Measurements from ENCODE around the gene COA8. TPM values are rescaled to one million over a fixed set of nuclear protein-coding genes. Genes with fewer than 3 reads are reported as not detected.

The COA8 gene
- total RNA-seq, 1 donor from 2014 or later = 17.2 TPM

- Histone ChIP-seq H3K4me3 (peak overlapping the region; percentile 3 to 9), H3K4me1 (peaks cover 77% of the 10 kb centered on the region), H3K27ac (peak overlapping the region; percentile 88), H3K27me3 (no peaks in the 10 kb centered on the region), H3K9me3 (no peaks in the 10 kb centered on the region), H3K36me3 (no peaks in the 10 kb centered on the region)
- peak in 1 of 2 donors; percentile 41 for TF ChIP-seq POLR2AphosphoS5 (IDR thresholded peaks at IDR 0.05; ENCODE audit: insufficient read depth in 1 of 2, low read depth in 1 of 2)
- TF ChIP-seq POLR2A (IDR thresholded peaks at IDR 0.05) = no peak
- DNase-seq (ENCODE audit: extremely low spot score in 2 of 2) = no peak
- intact Hi-C loops (cut with DNase I) = no loop called here
Observed at GRCh38 chr14:103542605-103543088, 20.1 kb upstream of the COA8 start.

- intact Hi-C loops (cut with DNase I) = no loop called here
- Histone ChIP-seq H3K36me3 (no peaks in the 10 kb centered on the region), H3K9me3 (no peaks in the 10 kb centered on the region), H3K4me1 (peaks cover 73% of the 10 kb centered on the region), H3K27me3 (no peaks in the 10 kb centered on the region), H3K27ac (peak overlapping the region; percentile 88), H3K4me3 (peak overlapping the region in 1 of 2 donors; percentile 9)
- TF ChIP-seq CTCF (IDR thresholded peaks at IDR 0.05) (no peak), POLR2AphosphoS5 (IDR thresholded peaks at IDR 0.05; ENCODE audit: insufficient read depth in 1 of 2, low read depth in 1 of 2) (no peak), POLR2A (IDR thresholded peaks at IDR 0.05) (no peak)
- no peak for DNase-seq (ENCODE audit: extremely low spot score in 2 of 2)
Observed at GRCh38 chr14:103543140-103543539, 19.6 kb upstream of the COA8 start.

GRCh38 chr14:103543721-103544387 lies 18.9 kb upstream of the COA8 start:
- DNase-seq (ENCODE audit: extremely low spot score in 2 of 2) = no peak
- Histone ChIP-seq H3K9me3 (no peaks in the 10 kb centered on the region), H3K27me3 (no peaks in the 10 kb centered on the region), H3K36me3 (no peaks in the 10 kb centered on the region), H3K27ac (peak overlapping the region; percentile 88), H3K4me1 (peaks cover 67% of the 10 kb centered on the region), H3K4me3 (peak overlapping the region in 1 of 2 donors; percentile 1)
- intact Hi-C loops (cut with DNase I) = no loop called here
- no peak for TF ChIP-seq CTCF (IDR thresholded peaks at IDR 0.05)
- peak in 1 of 2 donors; percentile 41 for TF ChIP-seq POLR2AphosphoS5 (IDR thresholded peaks at IDR 0.05; ENCODE audit: insufficient read depth in 1 of 2, low read depth in 1 of 2)

DNA sequence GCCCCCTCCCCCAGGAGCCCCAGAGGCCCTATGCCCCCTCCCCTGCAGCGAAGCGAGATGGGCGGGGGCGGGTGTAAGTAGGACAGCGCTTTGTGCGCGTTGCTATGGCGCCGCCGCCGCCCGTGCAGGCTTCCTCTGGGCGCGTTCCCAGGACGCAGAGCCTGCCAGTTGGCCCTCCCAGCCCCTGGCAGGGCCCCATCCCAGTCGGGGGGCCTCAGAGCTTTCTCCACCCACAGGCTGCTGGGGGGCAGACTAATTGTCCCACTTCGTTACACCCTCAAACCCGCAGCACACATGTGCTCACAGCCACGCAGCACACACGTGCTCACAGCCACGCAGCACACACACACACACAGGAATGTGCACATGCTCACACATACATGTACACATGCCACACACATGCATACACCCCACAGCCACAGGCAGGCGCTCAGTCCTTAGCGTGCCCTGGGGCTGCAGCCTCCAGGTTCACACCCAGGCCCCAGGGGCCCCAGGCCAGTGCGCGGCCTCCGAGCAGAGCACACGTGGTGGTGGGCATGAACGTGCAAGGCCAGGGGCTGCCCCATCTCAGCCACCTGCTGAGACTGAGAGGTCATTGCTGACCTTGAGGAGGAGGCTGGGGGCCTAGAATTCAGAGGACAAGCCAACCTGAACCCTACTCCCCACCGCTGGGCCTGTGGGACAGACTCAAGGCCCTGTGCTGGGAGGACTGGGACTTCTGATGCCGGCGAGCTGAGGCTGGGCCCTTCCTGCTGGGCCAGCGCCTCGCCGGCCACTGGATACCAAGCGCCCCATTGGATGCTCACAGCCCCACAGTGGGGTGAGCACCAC lies 18.2 kb upstream of the COA8 start:
- H3K27me3 ChIP-seq = no peaks in the 10 kb centered on the region
- TF ChIP-seq POLR2AphosphoS5 (IDR thresholded peaks at IDR 0.05; ENCODE audit: insufficient read depth in 1 of 2, low read depth in 1 of 2) (peak in 1 of 2 donors; percentile 51), CTCF (IDR thresholded peaks at IDR 0.05) (no peak)
- H3K9me3 ChIP-seq = no peaks in the 10 kb centered on the region
- intact Hi-C loops (cut with DNase I) = loop anchor here (5.0 kb wide), 1 partner anchor 42 kb away; no protein-coding TSS in a partner anchor
- H3K4me3 ChIP-seq = peak overlapping the region in 1 of 2 donors; percentile 1
- peaks cover 67% of the 10 kb centered on the region for H3K4me1 ChIP-seq
- H3K27ac ChIP-seq = peak overlapping the region; percentile 88
- H3K36me3 ChIP-seq = no peaks in the 10 kb centered on the region
- DNase-seq (ENCODE audit: extremely low spot score in 2 of 2) = no peak

GRCh38 chr14:103545219-103545914 lies 17.4 kb upstream of the COA8 start:
- Histone ChIP-seq H3K4me3 (no peak overlapping the region), H3K27ac (peak overlapping the region; percentile 88), H3K36me3 (no peaks in the 10 kb centered on the region), H3K4me1 (peaks cover 67% of the 10 kb centered on the region), H3K27me3 (no peaks in the 10 kb centered on the region), H3K9me3 (no peaks in the 10 kb centered on the region)
- intact Hi-C loops (cut with DNase I) = loop anchor here (5.0 kb wide), 1 partner anchor 43 kb away; no protein-coding TSS in a partner anchor
- DNase-seq (ENCODE audit: extremely low spot score in 2 of 2) = no peak
- TF ChIP-seq POLR2A (IDR thresholded peaks at IDR 0.05) (no peak), CTCF (IDR thresholded peaks at IDR 0.05) (no peak), POLR2AphosphoS5 (IDR thresholded peaks at IDR 0.05; ENCODE audit: insufficient read depth in 1 of 2, low read depth in 1 of 2) (no peak)

Measured in vagina (tissue), 2 donors.